CD14-positive monocyte (primary cell): Measurements from ENCODE around the gene SNX21. TPM values are rescaled to one million over a fixed set of nuclear protein-coding genes. Genes with fewer than 3 reads are reported as not detected.
A peak's percentile ranks its signal among the peaks of the same experiment; 100 is the strongest.

Source experiments
- DNase-seq, 3 donors: peaks; one replicate each; pipeline ENCODE4 v3.0.0-alpha.2; 2011 to 2022
- H2AFZ ChIP-seq: 2 replicates; pipeline ENCODE4 v1.6.0; 2012; ENCODE audit warnings: mild to moderate bottlenecking, low read depth, low read length, inconsistent platforms; ENCODE audit not compliant: insufficient read depth, poor library complexity, severe bottlenecking
- H3K27ac ChIP-seq, 2 donors: 1 replicate in 1 of 2; 2 replicates in 1 of 2; pipeline ENCODE4 v1.5.1; 2012 to 2013; ENCODE audit warnings: low read length in 2 of 2, control low read depth in 1 of 2, inconsistent platforms in 1 of 2, low read depth in 1 of 2, mild to moderate bottlenecking in 1 of 2
- H3K27me3 ChIP-seq, 2 donors: one replicate each; pipeline versions ENCODE4 v1.6.0 to v1.6.1; 2011 to 2013; ENCODE audit warnings: low read length in 2 of 2; ENCODE audit not compliant: control insufficient read depth in 2 of 2, insufficient read depth in 2 of 2
- H3K36me3 ChIP-seq, 2 donors: replicated peaks in 1 of 2; 1 replicate in 1 of 2; 2 replicates in 1 of 2; pipeline versions ENCODE4 v1.5.1 to v1.6.1; 2012 to 2013; ENCODE audit warnings: low read length in 2 of 2, control low read depth in 1 of 2, inconsistent platforms in 1 of 2, mild to moderate bottlenecking in 1 of 2; ENCODE audit not compliant: insufficient read depth in 2 of 2, control insufficient read depth in 1 of 2
- H3K4me1 ChIP-seq, 2 donors: 1 replicate in 1 of 2; 2 replicates in 1 of 2; pipeline versions ENCODE4 v1.5.1 to v1.6.1; 2012 to 2013; ENCODE audit warnings: low read length in 2 of 2, control low read depth in 1 of 2, inconsistent platforms in 1 of 2, mild to moderate bottlenecking in 1 of 2, moderate library complexity in 1 of 2; ENCODE audit not compliant: insufficient read depth in 2 of 2, control insufficient read depth in 1 of 2
- H3K4me2 ChIP-seq: replicated peaks from 2 replicates; pipeline ENCODE3; 2012; ENCODE audit warnings: low read length, moderate library complexity, mild to moderate bottlenecking; ENCODE audit not compliant: poor library complexity, severe bottlenecking; ENCODE audit errors: extremely low read depth
- H3K4me3 ChIP-seq, 3 experiments: fragments of 200-600 bp in 1 of 3; sonication (generic) in 1 of 3; replicated peaks in 1 of 3; 1 replicate in 2 of 3; 2 replicates in 1 of 3; pipeline ENCODE4 v1.5.1; 2011 to 2013; ENCODE audit warnings: low read length in 3 of 3, mild to moderate bottlenecking in 3 of 3, control low read depth in 2 of 3, low read depth in 2 of 3, inconsistent platforms in 1 of 3, moderate library complexity in 1 of 3
- H3K79me2 ChIP-seq: 2 replicates; pipeline ENCODE4 v1.6.0; 2012; ENCODE audit warnings: mild to moderate bottlenecking, control low read depth, inconsistent platforms, low read length, moderate library complexity; ENCODE audit not compliant: insufficient read depth
- H3K9ac ChIP-seq: 2 replicates; pipeline ENCODE4 v1.6.0; 2017; ENCODE audit warnings: low read length, mild to moderate bottlenecking; ENCODE audit not compliant: insufficient read depth, poor library complexity, severe bottlenecking
- H3K9me3 ChIP-seq, 2 donors: replicated peaks in 1 of 2; 1 replicate in 1 of 2; 2 replicates in 1 of 2; pipeline versions ENCODE4 v1.5.1 to v1.6.1; 2012 to 2013; ENCODE audit warnings: low read length in 2 of 2, control low read depth in 1 of 2; ENCODE audit not compliant: control insufficient read depth in 1 of 2, insufficient read depth in 1 of 2
- H4K20me1 ChIP-seq: 2 replicates; pipeline ENCODE4 v1.6.0; 2012; ENCODE audit warnings: mild to moderate bottlenecking, low read length, control low read depth, moderate library complexity; ENCODE audit not compliant: insufficient read depth
- H3K27ac Mint-ChIP-seq, 7 donors: one replicate each; pipeline ENCODE4 v1.8.0; 2020; ENCODE audit warnings: mild to moderate bottlenecking in 7 of 7, mixed read lengths in 7 of 7, moderate library complexity in 6 of 7, inconsistent platforms in 2 of 7
- H3K27me3 Mint-ChIP-seq, 3 donors: one replicate each; pipeline ENCODE4 v1.8.0; 2021 to 2022; ENCODE audit warnings: low read depth in 3 of 3, mild to moderate bottlenecking in 3 of 3, mixed read lengths in 3 of 3, moderate library complexity in 3 of 3, inconsistent platforms in 1 of 3
- H3K36me3 Mint-ChIP-seq, 2 donors: one replicate each; pipeline ENCODE4 v1.8.0; 2020; ENCODE audit warnings: mixed read lengths in 2 of 2, inconsistent platforms in 1 of 2, mild to moderate bottlenecking in 1 of 2
- H3K4me1 Mint-ChIP-seq: one replicate; pipeline ENCODE4 v1.8.0; 2020; ENCODE audit warnings: mild to moderate bottlenecking, mixed read lengths
- H3K4me3 Mint-ChIP-seq, 2 donors: one replicate each; pipeline ENCODE4 v1.8.0; 2020; ENCODE audit warnings: mild to moderate bottlenecking in 2 of 2, mixed read lengths in 2 of 2, moderate library complexity in 1 of 2
- H3K9me3 Mint-ChIP-seq, 7 donors: one replicate each; pipeline ENCODE4 v1.8.0; 2020 to 2022; ENCODE audit warnings: mixed read lengths in 7 of 7, mild to moderate bottlenecking in 6 of 7, moderate library complexity in 6 of 7, inconsistent platforms in 2 of 7
- CTCF ChIP-seq: fragments of 200-600 bp; IDR thresholded peaks from one replicate; pipeline ENCODE4 v1.8.0; 2022; ENCODE audit warnings: antibody characterized with exemption, mild to moderate bottlenecking
- WGBS: methylation state at CpG from one replicate; pipeline ENCODE4 v1.1.5; 2013; ENCODE audit warnings: missing lambda C conversion rate; ENCODE audit not compliant: insufficient coverage; 5-methylcytosine and 5-hydroxymethylcytosine counted together
- intact Hi-C, 2 donors: fragments of 100-400 bp; cut with micrococcal nuclease; formaldehyde crosslinking; loops; one replicate each; pipeline versions ENCODE4 v1.15.0 to v1.15.1; 2023
- polyA plus RNA-seq, 3 donors: library from polyadenylated mRNA; depleted of rRNA in 1 of 3; unstranded in 2 of 3; stranded (reverse) in 1 of 3; fragments of 300-500 nt in 2 of 3; fragments of >200 nt in 1 of 3; fragmentation: Illumina TruSeq in 2 of 3; gene quantifications; 1 replicate in 2 of 3; 2 replicates in 1 of 3; pipeline ENCODE4 v1.2.3, GENCODE V29; 2012 to 2021

Gene SNX21
- polyA plus RNA-seq, 3 donors: 11.2 to 16.9 (median 12.7) TPM

- H3K27me3 ChIP-seq: no peaks in the 10 kb centered on the region
- no peak for DNase-seq
- Mint-ChIP-seq H3K27ac (peak overlapping the region in 6 of 7 donors; percentile 2 to 70 (median 54)), H3K4me1 (peaks cover 22% of the 10 kb centered on the region), H3K36me3 (peaks cover 44 to 57% of the 10 kb centered on the region in 2 donors), H3K27me3 (peaks cover 0 to 1% (median 0%) of the 10 kb centered on the region in 3 donors), H3K9me3 (peaks cover 0 to 3% (median 0%) of the 10 kb centered on the region in 7 donors), H3K4me3 (peak overlapping the region; percentile 67 to 84)
- intact Hi-C loops: loop anchor here in 1 of 2 donors (5.0 to 10.0 kb wide), 2 partner anchors 122 to 159 kb away; partner anchors contain the start of genes PCIF1 and ZNF335
- H3K36me3 ChIP-seq: peaks cover 40 to 62% of the 10 kb centered on the region in 2 donors
- TF ChIP-seq CTCF: no peak
- H3K9me3 ChIP-seq: no peaks in the 10 kb centered on the region
- peak overlapping the region in 1 of 2 donors; percentile 65 for H3K27ac ChIP-seq
- peak overlapping the region; percentile 52 for H3K9ac ChIP-seq
- H3K79me2 ChIP-seq: peaks cover 38% of the 10 kb centered on the region
- H3K4me3 ChIP-seq: peak overlapping the region; percentile 57 to 85 (median 80)
- H2AFZ ChIP-seq: peak overlapping the region; percentile 81
- peaks cover 18 to 24% of the 10 kb centered on the region in 2 donors for H3K4me1 ChIP-seq
- 24% methylated on average over 11 of the region's 11 CpGs for WGBS
- H4K20me1 ChIP-seq: peaks cover 40% of the 10 kb centered on the region
- peak overlapping the region; percentile 99 for H3K4me2 ChIP-seq
Observed at GRCh38 chr20:45813006-45813340, 20.6 kb upstream of the SNX21 start.

DNA sequence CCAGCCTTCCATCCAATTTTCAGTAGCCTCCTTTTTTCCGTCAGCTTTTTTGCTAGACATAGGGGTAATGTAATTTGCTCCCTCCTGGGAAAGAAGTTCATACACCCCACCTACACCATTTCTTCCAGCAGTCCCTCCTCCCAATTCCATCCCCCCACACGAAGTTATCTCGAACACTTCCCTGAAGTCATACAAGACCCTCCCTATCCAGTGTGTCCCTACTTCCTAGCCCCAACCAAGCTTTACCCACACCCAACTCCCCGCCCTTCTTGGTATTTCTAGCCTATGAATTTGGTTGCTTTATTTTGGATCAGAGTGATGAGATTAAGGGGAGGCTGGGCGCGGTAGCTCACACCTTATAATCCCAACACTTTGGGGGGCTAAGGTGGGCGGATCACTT is 20.1 kb upstream of the SNX21 start:
- peak overlapping the region; percentile 81 for H2AFZ ChIP-seq
- peaks cover 37% of the 10 kb centered on the region for H4K20me1 ChIP-seq
- H3K36me3 Mint-ChIP-seq: peaks cover 40 to 51% of the 10 kb centered on the region in 2 donors
- H3K4me3 ChIP-seq: peak overlapping the region in 1 of 3 experiments; percentile 85
- 54% methylated on average over 2 of the region's 7 CpGs for WGBS
- H3K27me3 Mint-ChIP-seq: peaks cover 0 to 1% (median 0%) of the 10 kb centered on the region in 3 donors
- H3K27ac ChIP-seq: peak overlapping the region in 1 of 2 donors; percentile 65
- H3K27me3 ChIP-seq: no peaks in the 10 kb centered on the region
- intact Hi-C loops: loop anchor here in 1 of 2 donors (5.0 to 10.0 kb wide), 2 partner anchors 121 to 159 kb away; partner anchors contain the start of genes PCIF1 and ZNF335
- H3K4me3 Mint-ChIP-seq: no peak overlapping the region
- H3K79me2 ChIP-seq: peaks cover 38% of the 10 kb centered on the region
- peaks cover 18 to 24% of the 10 kb centered on the region in 2 donors for H3K4me1 ChIP-seq
- peaks cover 36 to 57% of the 10 kb centered on the region in 2 donors for H3K36me3 ChIP-seq
- TF ChIP-seq CTCF: no peak
- no peak overlapping the region for H3K9ac ChIP-seq
- peak overlapping the region; percentile 99 for H3K4me2 ChIP-seq
- peak overlapping the region in 4 of 7 donors; percentile 4 to 53 (median 40) for H3K27ac Mint-ChIP-seq
- peaks cover 0 to 3% (median 0%) of the 10 kb centered on the region in 7 donors for H3K9me3 Mint-ChIP-seq
- no peaks in the 10 kb centered on the region for H3K9me3 ChIP-seq
- DNase-seq: no peak
- H3K4me1 Mint-ChIP-seq: peaks cover 22% of the 10 kb centered on the region
